T-helper 1 cell (primary cell): Measurements from ENCODE around the gene TSSK1B.

Experiments used
- DNase-seq, 5 donors: peaks; one replicate each; pipeline ENCODE4 v3.0.0-alpha.2; 2012 to 2020

TSSK1B gene

DNA sequence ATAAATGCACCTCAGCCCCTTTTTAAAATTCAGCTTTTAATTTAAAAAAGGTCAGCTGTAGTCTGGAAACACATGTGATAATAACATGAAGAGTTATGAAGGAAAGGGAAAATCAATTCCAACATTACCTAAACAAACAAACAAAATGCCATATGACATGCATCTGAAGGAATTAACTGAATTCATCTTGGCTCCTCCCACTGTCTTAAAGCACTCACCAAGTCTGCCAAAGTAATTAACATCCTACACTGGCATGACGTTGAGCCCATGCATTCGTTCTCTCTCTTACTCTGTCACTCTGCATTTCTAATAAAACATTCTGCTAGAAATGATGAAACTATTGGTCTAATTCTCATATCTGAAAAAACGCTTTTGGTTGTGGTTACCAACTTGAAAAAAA, 37.7 kb downstream of the TSSK1B start:
- no peak for DNase-seq

DNA sequence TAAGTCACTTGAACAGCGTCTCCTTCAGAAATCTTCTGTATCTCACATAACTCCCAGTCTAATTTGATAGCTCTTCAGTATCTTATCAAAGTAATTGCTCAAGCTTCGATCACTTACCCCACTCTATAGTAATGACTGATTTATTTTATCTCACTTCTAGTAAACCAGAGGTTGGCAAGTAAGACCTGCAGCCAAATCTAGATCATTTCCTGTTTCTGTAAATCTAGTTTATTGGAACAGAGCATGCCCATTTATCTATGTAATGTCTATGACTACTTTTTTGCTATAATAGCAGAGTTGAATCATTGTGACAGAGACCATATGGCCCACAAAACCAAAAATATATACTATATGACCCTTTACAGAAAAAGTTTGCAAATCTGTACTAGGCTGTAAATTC, 40.1 kb downstream of the TSSK1B start:
- DNase-seq, result no peak

DNA sequence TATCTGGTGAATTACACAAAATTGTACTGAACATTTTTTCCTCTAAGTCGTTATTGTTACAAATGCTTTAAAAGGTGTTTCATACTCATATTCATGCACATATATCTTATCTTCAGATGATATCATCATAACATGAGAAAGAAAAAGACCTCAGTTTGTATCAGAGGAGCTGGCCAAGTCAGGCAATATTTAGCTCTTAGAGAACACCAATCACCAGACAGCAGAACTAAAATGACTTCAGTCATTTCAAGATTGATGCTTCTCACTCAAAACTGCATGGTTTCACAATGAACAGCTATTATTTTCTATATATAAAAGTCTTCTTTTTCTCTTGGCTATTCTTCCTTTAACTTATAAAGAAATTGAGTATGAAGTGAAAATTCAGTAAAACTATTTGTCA, 44.6 kb downstream of the TSSK1B start:
- DNase-seq, result no peak

DNA sequence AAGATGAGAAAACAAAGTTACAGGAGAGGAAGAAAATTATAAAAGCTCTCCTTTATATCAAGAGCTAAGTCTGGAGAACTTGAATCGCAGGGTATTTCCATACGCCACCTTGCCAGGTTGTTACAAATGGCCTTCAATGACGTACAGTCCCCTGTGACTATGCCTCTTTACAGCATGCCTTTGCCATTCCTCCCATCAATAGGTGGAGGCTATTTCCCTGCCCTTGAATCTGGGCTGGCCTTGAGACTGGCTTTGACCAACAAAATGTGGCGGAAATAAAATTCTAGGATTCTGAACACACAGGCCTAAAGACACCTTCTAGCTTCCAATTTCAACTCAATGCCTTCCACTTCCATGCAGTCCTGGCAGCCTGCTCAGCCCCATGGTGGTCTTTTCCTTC, 45.7 kb downstream of the TSSK1B start:
- no peak for DNase-seq

DNA sequence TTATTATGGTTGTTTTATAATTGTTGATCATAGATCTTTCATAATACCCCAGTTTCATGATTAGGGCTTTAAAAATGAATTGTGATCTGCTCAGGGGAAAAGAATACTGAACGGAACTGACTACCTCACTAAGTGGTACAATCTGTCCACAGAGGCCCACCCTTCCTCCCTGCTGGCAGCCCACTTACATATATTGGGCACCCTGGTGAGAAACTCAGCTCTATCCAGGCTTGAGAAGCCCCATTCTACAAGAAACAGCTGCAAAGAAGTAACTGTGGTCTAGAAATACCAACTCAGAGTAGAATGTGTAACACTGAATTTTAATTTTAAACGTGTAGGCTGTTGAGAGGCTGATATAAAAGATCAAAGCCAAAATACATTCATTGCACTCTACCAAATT, 46.9 kb downstream of the TSSK1B start:
- DNase-seq, result no peak

DNA sequence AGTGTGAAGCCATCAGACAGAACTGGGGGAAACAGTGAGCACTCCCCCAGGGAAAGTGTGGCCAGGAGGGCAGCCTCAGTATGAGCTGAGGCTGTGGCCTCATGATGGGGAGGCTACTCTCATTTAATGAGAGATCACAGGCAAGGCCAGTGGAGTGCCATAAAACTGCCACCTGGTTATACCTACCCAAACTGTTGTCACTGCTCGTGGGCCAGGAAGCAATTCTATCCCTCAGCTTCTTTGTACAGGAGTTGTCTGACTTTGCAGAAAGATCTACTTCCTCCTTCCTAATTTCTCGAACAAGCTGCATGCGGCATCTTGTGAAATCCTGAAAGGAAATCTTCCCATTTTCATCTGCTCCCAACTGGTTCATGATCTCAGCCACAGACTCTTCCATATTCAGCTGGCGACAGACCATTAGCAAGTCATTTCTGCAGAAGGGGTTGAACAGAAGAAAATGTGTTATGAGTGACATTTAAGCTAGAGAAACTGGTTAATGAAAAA, 50.0 kb downstream of the TSSK1B start:
- no peak for DNase-seq

DNA sequence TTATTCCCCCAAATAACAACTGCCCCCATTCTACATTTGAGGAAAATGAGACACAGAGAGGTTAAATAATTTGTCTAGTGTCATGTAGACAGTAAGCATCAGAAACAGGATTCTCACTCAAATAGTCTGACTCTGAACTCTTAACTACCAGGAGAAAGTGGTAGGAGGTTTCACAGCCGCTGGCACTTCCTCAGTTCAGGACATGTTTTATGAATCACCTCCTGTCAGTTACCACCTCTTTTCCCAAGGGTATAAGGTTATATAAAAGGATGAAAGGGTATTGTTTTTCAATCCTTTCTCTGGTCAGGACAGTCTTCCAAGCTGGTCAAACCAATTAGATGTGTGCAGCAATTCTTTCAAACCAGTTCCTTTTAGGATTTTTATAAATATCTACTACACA, 52.1 kb downstream of the TSSK1B start:
- DNase-seq, result no peak
